SU-DHL-6 (cell line): Measurements from ENCODE around the gene COX6B1.

Source experiments
- H2AFZ ChIP-seq: fragments of 200-600 bp; sonication (generic); 2 replicates; pipeline ENCODE4 v1.6.1; 2014; ENCODE audit warnings: low read depth, mild to moderate bottlenecking, moderate library complexity, mixed read lengths, antibody characterized with exemption, low read length; ENCODE audit not compliant: severe bottlenecking
- H3F3A ChIP-seq: fragments of 200-600 bp; shearing (Covaris generic); 2 replicates; pipeline ENCODE4 v1.6.0; 2016; ENCODE audit warnings: antibody characterized with exemption, mild to moderate bottlenecking; ENCODE audit not compliant: insufficient read depth
- H3K27ac ChIP-seq: fragments of 200-600 bp; sonication (generic); 2 replicates; pipeline ENCODE4 v1.5.1; 2016; ENCODE audit warnings: low read depth, mild to moderate bottlenecking, low read length, moderate library complexity, mixed read lengths
- H3K27me3 ChIP-seq: fragments of 200-600 bp; sonication (generic), shearing (Covaris generic); 2 replicates; pipeline ENCODE4 v1.6.0; 2014; ENCODE audit warnings: mild to moderate bottlenecking, low read length
- H3K36me3 ChIP-seq: fragments of 200-600 bp; sonication (generic); 2 replicates; pipeline ENCODE4 v1.6.1; 2014; ENCODE audit warnings: mild to moderate bottlenecking, low read length, mixed read lengths
- H3K4me2 ChIP-seq: fragments of 300-600, 200-600 bp; shearing (Covaris generic), sonication (generic); 2 replicates; pipeline ENCODE4 v1.6.0; 2014; ENCODE audit warnings: low read length, low read depth, mild to moderate bottlenecking; ENCODE audit not compliant: poor library complexity, severe bottlenecking
- H3K4me3 ChIP-seq: fragments of 200-600 bp; sonication (generic); 2 replicates; pipeline ENCODE4 v1.5.1; 2014; ENCODE audit warnings: antibody characterized with exemption, low read length, mild to moderate bottlenecking, mixed read lengths; ENCODE audit not compliant: insufficient read depth, poor library complexity, severe bottlenecking
- H3K79me2 ChIP-seq: fragments of 200-600 bp; sonication (generic); 2 replicates; pipeline ENCODE4 v1.6.1; 2014; ENCODE audit warnings: mild to moderate bottlenecking, low read length, moderate library complexity; ENCODE audit not compliant: insufficient read depth
- H3K9ac ChIP-seq: fragments of 200-600 bp; sonication (generic); 2 replicates; pipeline ENCODE4 v1.7.0; 2014; ENCODE audit warnings: mild to moderate bottlenecking, low read length
- H3K9me2 ChIP-seq: fragments of 200-600 bp; sonication (generic); replicated peaks from 2 replicates; pipeline ENCODE4 v1.6.1; 2014; ENCODE audit warnings: low read length; ENCODE audit not compliant: insufficient read depth
- H3K9me3 ChIP-seq: fragments of 200-600 bp; sonication (generic); 2 replicates; pipeline ENCODE4 v1.6.1; 2014; ENCODE audit warnings: low read length, mixed read lengths; ENCODE audit not compliant: insufficient read depth
- H4K20me1 ChIP-seq: fragments of 200-600 bp; sonication (generic); 2 replicates; pipeline ENCODE4 v1.6.1; 2014; ENCODE audit warnings: low read depth, mild to moderate bottlenecking, antibody characterized with exemption, low read length, moderate library complexity, mixed read lengths
- EZH2phosphoT487 ChIP-seq: fragments of 200-600 bp; sonication (generic), shearing (Covaris generic); conservative IDR thresholded peaks from 2 replicates; pipeline ENCODE4 v1.6.1; 2018; ENCODE audit warnings: mild to moderate bottlenecking, antibody characterized with exemption, low read length, moderate library complexity, mixed read lengths
- TF ChIP-seq, protein P1 (sequence below): fragments of 200-600 bp; sonication (generic); IDR thresholded peaks from one replicate; pipeline ENCODE4 v1.5.1; 2017; ENCODE audit warnings: antibody characterized with exemption, mild to moderate bottlenecking, low read length, moderate library complexity; ENCODE audit not compliant: insufficient read depth, poor library complexity, severe bottlenecking

Gene COX6B1

DNA sequence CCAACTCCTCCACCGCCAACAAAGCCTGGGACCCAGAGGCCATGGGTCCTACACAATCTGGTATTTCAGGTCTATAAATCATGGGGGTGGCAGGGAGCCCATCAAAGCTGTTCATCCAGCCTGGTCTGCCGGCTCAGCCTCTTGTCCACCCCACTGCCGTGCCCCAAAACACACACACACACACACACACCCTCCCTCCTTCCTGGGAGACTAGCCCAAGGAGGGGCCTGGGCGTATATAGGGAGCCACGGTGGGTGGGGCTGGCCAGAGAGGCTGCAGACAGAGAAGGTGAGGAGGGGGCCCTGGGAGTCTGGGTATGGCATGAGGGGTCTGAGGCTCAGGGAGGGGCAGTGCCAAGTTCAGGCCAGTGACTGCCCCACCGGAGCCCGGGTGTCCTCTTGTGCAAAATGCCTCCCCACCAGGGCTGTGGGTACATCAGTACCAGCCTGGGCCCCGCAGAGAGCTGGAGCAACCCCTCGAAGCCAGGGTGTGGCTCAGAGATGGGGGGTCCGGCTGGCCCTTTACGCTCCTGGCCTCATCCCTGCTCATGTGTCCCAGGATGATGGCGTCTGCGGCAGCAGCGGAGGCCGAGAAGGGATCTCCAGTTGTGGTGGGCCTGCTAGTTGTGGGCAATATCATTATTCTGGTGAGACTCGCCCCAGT lies 18.3 kb downstream of the COX6B1 start, which contains the start of gene UPK1A:
Gene UPK1A, plus strand, starts transcription at position 267 of the 663 bp plus-strand sequence. Its CDS starts 296 bp downstream, at position 563.
- no peaks in the 10 kb centered on the region for H3K9me2 ChIP-seq

DNA sequence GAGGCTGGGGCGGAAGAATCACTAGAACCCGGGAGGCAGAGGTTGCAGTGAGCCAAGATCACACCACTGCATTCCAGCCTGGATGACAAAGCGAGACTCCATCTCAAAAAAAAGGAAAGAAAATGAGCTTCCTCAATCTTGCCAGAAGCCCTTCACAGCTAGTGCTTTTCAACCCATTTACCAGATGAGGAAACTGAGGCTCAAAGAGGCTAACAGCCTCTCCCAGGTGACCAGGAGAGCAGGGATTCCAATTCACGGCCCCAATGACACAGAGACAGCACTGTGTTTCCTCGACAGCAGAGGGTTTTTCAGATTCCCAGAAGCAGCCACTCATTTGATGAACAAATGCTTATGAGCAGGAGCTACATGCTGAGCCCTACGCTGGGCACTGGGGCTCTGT lies 21.4 kb downstream of the COX6B1 start:
- no peaks in the 10 kb centered on the region for H3K27me3 ChIP-seq

More for the DNA sequence above, 18.3 kb downstream of the COX6B1 start, which contains the start of gene UPK1A:
- Histone ChIP-seq H3K4me2 (no peak within 1 kb of the TSS), H3F3A (no peaks in the 10 kb centered on the region), H3K27ac (no peak within 1 kb of the TSS), H3K4me3 (no peak within 1 kb of the TSS), H4K20me1 (no peaks in the 10 kb centered on the region), H3K9me3 (no peaks in the 10 kb centered on the region), H2AFZ (no peak within 1 kb of the TSS), H3K36me3 (no peaks in the 10 kb centered on the region), H3K9ac (no peak within 1 kb of the TSS), H3K27me3 (no peaks in the 10 kb centered on the region), H3K79me2 (no peaks in the 10 kb centered on the region)
- TF ChIP-seq EZH2phosphoT487, result no peak
- TF ChIP-seq, protein P1, sequence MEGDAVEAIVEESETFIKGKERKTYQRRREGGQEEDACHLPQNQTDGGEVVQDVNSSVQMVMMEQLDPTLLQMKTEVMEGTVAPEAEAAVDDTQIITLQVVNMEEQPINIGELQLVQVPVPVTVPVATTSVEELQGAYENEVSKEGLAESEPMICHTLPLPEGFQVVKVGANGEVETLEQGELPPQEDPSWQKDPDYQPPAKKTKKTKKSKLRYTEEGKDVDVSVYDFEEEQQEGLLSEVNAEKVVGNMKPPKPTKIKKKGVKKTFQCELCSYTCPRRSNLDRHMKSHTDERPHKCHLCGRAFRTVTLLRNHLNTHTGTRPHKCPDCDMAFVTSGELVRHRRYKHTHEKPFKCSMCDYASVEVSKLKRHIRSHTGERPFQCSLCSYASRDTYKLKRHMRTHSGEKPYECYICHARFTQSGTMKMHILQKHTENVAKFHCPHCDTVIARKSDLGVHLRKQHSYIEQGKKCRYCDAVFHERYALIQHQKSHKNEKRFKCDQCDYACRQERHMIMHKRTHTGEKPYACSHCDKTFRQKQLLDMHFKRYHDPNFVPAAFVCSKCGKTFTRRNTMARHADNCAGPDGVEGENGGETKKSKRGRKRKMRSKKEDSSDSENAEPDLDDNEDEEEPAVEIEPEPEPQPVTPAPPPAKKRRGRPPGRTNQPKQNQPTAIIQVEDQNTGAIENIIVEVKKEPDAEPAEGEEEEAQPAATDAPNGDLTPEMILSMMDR, result no peak

DNA sequence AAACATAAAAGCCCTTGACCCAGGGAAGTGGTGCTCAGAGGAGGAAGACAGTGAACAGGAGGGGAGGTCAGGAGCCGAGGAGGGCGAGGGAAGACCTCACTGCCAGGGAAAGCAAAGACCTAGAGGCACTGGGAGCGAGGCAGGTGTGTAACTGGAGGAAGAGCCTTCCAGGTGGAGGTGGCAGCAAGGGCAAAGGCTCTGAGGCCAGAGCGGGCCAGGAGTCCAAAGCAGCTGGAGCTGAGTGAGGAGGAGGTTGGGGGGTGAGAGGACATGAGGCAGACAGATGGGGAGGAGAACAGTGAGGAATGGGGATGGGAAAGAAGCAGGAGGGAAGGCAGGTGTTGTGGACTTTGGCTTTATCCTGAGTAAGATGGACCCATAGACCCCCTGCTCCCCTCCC lies 21.9 kb downstream of the COX6B1 start:
- TF ChIP-seq, protein P1, result no peak
- TF ChIP-seq EZH2phosphoT487, result no peak
- H3K79me2 ChIP-seq, result no peaks in the 10 kb centered on the region
- H2AFZ ChIP-seq, result no peak overlapping the region
- no peak overlapping the region for H3K4me2 ChIP-seq
- H3K9me2 ChIP-seq, result no peaks in the 10 kb centered on the region
- H3K9ac ChIP-seq, result no peak overlapping the region
- H3K27ac ChIP-seq, result no peak overlapping the region
- H3K27me3 ChIP-seq, result no peaks in the 10 kb centered on the region
- no peaks in the 10 kb centered on the region for H3K9me3 ChIP-seq
- no peaks in the 10 kb centered on the region for H3K36me3 ChIP-seq
- H3F3A ChIP-seq, result no peaks in the 10 kb centered on the region
- H4K20me1 ChIP-seq, result no peaks in the 10 kb centered on the region
- H3K4me3 ChIP-seq, result no peak overlapping the region

More for the DNA sequence above, 21.4 kb downstream of the COX6B1 start:
- no peak overlapping the region for H3K9ac ChIP-seq
- H3K9me3 ChIP-seq, result no peaks in the 10 kb centered on the region
- TF ChIP-seq, protein P1, result no peak
- TF ChIP-seq EZH2phosphoT487, result no peak
- H3K4me2 ChIP-seq, result no peak overlapping the region
- no peaks in the 10 kb centered on the region for H3K79me2 ChIP-seq
- no peaks in the 10 kb centered on the region for H3K36me3 ChIP-seq
- no peak overlapping the region for H3K4me3 ChIP-seq
- no peaks in the 10 kb centered on the region for H4K20me1 ChIP-seq
- H2AFZ ChIP-seq, result no peak overlapping the region
- no peak overlapping the region for H3K27ac ChIP-seq
- H3K9me2 ChIP-seq, result no peaks in the 10 kb centered on the region
- H3F3A ChIP-seq, result no peaks in the 10 kb centered on the region
